ENCODE measurements around the gene AFF2.
"Not testable (repeated sequence)": the region's sequence is repeated elsewhere in the genome, so short reads cannot be mapped to it uniquely, and the experiment has no call there.

The AFF2 gene

DNA sequence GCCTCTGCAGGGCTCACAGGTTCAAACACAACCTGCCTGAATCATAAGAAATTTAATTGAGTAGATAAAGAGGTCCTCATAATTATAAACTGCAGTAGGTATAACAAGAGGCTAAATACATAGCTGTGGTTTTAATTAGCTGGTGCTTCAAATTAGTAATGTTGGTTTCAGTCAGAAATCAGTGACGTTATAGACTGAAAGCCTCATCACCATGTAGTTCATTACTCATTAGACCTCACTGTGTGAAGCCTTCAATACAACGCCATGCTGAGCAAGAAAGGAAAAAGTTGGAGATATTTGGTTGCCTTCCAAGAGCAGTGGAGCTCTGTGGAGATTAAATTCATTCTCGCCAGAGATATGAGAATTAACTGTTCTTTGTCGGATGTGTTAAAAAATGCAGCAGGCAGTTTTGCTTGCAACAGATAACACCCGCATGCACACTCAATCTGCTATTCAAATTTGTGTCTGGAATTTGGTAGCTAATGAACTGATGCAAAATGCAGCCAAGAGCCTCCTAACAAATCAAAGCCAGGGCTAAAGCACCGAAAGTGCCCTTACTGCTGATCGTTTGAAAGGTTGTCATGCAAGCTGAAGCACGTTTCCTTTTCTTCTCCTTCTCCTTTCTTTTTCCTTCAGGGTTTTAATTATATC lies 148.9 kb downstream of the AFF2 start:
- no peak for DNase-seq

GRCh38 chrX:148658115-148658730 lies 157.8 kb downstream of the AFF2 start:
- no peak for DNase-seq

DNA sequence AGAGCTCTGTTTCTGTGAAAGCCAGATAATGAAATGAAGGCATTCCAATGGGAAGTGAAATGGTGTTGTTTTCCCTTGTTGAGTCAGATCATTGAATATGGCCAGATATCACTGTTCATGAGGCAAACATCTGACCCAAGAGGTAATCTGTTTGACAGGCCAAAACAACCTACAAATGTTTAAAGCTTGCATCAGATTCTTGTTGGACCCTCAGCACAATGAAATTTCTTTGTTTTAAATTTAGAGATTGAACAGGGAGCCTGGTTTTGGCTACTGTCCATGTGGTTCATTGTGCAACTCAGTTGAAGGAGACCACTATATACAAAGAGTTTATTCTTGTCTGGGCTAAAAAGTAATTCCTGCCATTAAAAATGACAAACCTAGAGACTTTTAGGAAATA lies 159.1 kb downstream of the AFF2 start:
- DNase-seq = no peak

- DNase-seq = no peak
Measured at GRCh38 chrX:148661035-148661434, 160.6 kb downstream of the AFF2 start.

DNA sequence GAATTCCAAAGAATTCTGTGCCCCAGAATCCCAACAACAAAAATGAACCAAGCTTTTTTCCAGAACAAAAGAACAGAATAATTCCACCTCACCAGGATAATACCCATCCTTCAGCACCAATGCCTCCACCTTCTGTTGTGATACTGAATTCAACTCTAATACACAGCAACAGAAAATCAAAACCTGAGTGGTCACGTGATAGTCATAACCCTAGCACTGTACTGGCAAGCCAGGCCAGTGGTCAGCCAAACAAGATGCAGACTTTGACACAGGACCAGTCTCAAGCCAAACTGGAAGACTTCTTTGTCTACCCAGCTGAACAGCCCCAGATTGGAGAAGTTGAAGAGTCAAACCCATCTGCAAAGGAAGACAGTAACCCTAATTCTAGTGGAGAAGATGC lies 161.6 kb downstream of the AFF2 start:
- DNase-seq = no peak

DNA sequence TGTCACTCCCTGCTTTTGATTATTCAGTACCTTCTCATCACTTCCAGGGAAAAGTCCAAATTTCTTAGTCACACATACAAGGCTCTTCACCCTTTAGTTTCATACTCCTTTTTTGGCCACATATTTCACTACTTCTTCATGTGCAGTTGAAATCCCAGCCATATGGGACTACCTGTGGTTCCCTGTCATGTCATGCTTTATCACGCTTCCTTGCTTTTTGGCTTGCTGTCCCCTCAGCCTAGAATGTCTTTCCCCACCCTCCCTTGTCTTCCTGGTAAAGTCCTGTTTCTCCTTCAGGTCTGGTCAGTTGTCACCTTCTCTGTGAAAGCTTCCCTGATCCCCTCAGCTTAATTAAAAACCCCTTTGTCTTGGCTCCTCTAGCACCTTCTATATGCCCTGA lies 163.8 kb downstream of the AFF2 start:
- no peak for DNase-seq

DNA sequence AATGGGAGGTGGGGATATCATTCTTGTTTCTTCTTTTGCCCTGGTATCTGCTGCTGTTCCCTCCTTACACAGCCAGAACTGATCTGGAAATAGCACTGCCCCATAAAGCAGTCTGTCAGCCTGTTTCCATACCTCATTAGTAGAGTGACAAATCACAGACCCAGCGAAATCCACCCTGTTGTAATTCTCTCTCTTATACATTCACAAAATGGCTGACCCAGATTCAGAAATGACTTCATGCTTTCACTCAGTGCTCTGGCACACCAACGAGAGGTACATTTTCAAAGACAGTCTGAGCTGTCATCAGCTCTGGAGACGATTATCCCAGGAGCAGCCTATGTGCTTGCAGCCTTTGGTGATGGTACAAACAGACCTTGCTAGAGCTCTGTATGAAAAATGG lies 164.6 kb downstream of the AFF2 start:
- DNase-seq = no peak

- DNase-seq = not testable (repeated sequence)
Measured at GRCh38 chrX:148669175-148669574, 168.8 kb downstream of the AFF2 start.

GRCh38 chrX:148670277-148670676 lies 169.9 kb downstream of the AFF2 start:
- DNase-seq = no peak

DNA sequence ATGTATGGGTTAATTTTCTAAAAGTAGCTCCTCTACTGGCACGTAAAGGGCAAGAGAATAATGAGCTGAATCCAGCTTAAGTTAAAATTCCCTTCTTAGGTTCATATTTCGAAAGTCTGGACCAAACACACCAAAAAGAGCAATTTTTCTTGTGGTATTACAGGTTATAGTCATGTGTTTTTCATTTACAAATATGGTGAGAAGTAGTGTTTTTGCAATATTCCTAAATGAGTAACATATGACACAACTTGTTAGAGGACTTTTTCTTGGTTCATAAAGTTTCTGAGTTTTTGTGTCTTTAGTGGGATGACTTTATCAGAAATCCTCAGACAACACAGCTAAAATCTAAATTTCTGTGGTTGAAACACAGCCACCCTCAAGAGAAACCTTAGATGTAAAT lies 172.1 kb downstream of the AFF2 start:
- DNase-seq = no peak

DNA sequence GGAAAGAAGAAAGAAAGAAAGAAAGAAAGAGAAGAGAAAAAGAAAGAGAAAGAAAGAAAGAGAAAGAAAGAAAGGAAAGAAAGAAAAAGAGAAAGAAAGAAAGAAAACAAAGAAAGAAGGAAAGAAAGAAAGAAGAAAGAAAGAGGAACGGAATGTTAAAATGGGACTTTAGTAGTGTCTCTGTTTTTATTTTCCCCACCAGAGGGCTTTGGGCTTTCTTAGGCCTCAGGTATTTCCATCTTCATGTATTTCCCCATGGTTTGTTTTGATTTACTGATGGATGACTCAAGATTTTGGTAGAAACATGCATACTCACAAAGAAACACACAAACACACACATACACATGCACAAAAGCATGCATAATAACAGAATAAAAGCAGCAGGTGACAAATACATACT lies 181.2 kb downstream of the AFF2 start:
- DNase-seq = no peak

- no peak for DNase-seq
Measured at GRCh38 chrX:148682206-148682605, 181.8 kb downstream of the AFF2 start.

GRCh38 chrX:148691456-148691855 lies 191.0 kb downstream of the AFF2 start:
- no peak for DNase-seq

- no peak for DNase-seq
Measured at GRCh38 chrX:148695255-148695654, 194.8 kb downstream of the AFF2 start.

DNA sequence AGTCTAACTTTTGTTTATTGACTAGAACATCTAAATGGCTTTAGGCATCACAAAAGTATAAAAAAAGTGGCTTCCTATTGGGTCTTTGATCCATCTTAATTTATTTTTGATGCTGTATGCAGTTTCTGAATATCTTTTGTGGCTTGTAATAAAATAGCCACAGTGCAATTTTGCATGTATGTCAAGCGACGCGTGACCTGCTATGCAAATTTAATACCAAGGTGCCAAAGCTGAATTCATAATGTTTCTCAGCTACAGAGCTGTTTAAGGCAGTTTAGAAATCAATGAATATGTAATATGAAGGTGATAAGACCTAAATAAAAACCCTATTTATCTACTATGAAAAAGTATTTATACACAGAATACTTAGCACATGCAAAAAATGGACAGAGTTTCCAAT lies 197.8 kb downstream of the AFF2 start:
- DNase-seq = no peak

DNA sequence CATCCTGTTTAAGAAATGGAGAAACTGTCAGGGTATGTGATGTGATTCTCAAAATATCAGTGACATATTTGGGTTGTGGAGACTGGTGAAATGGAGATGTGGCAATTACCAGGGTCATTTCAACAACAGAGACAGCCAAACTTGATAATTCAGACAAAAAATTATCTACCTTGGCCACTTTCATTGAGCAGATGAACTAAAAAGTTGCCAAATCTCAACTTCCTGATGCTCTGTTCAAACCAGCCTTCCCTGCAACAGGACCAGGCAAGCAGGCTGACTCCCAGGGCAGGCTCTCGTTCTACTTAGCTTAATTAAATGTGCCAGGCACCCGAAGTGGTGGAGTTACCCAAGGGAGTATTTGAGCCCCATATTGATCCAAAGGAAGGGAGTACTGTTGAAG lies 199.6 kb downstream of the AFF2 start:
- DNase-seq = no peak

GRCh38 chrX:148713981-148714380 lies 213.6 kb downstream of the AFF2 start:
- DNase-seq = no peak

DNA sequence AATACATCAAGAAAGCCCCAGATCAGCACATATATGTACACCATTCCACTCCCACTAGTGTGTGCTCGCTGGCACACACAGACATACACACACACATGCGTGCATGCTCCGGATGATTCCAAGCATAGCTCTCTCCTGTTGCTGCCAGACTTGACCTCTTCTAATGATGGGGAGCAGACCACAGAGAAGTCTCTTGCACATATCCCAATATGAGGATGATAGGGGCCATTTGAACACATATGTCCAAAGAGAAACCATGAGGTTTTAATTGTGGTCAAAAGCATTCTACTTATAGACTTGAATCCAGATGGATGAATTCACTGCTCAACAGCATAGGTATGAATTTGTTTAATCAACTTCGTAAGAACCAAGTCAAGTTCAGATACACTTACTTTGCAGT lies 214.9 kb downstream of the AFF2 start:
- no peak for DNase-seq

DNA sequence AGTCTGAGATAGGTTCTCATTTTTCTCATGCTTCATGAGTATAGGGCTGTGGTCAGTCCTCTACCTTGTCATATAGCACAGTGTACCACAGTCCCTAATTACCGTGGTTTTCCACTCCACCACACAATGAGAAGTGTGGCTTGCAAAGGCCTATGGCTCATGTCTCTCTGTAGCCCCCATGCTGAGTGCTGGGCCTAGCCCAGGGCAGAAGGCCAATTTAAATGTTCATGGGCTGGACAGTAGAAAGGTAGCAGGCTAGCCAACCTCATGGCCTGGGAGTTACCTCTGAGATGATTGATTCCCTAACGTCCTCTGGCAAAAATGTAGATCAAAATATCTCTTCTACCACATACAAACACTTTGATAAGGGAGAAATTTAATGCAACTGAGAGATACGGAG lies 222.5 kb downstream of the AFF2 start:
- DNase-seq = no peak

DNA sequence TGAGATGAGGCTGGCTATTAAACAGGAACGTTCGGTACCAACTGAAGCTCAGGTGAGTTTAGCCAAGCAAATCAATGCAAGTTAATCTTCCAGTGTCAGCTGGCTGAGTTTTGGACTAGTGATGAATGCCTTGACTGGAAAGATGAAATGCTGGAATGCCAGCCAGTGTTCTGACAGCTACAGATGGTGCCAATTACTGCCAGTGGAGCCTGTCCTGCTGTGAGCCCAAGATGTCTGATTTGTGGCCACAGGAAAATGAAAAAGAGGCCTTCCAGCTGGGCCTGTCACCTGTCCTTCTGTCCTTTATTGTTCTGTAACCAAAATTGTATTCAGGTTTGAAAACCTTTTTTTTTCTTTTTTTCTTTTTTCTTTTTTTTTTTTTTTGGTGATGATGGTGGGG lies 223.1 kb downstream of the AFF2 start:
- DNase-seq = no peak

DNA sequence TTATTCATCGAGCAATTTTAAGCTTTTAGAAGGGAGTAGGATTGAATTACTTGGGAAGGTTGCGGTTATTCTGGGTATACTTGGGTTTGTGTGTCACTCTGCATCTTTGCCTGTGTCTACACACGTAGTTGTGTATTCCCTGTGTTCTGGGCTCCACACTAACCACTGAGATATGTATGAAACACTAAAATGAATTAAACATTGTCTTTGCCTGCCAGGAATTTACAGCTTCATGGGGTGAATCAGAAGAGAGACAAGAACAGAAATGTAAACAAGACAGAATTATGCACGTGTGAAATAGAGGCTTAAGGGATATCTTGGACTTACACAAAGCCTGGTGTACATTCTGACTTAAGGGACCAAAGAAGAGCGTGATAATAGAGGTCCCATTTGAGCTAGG lies 228.5 kb downstream of the AFF2 start:
- DNase-seq = no peak

DNA sequence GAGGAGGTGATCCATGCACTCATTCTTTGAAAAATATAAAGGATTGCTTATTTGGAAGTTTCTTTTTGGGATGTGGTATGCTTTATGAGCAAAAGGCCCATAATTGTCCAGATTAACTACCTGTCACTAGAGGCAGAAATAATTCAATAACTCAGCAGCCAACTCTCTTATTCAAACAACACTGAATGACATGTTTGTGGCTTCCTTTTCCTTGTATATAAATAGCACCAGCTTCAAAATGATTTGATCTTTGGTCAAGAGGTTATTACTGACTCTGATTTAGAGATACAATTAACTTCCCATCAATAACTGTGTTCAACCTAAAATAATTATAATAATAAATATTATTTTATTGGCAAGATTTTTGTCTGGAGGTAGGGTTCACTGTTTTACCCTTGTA lies 232.3 kb downstream of the AFF2 start:
- no peak for DNase-seq

DNA sequence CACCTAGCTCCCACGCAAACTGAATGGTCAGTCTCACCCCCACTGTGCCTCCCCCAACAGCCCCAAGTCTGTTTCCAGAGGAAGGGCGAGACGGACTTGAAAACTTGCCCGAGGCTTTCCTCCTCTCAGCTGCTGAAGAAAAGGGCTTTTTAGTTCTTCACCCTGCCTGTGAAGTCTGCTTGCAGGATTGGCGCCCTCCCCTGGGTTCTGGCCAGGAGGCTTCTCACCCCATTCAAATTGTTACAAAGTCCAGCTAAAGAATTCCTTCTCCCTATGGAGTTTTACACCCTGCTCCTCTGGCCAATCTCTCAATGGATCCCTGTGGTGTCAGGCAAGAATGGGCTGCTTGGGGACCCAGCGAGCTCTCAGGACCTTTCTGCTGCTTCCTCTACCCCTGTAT lies 241.0 kb downstream of the AFF2 start:
- no peak for DNase-seq

DNA sequence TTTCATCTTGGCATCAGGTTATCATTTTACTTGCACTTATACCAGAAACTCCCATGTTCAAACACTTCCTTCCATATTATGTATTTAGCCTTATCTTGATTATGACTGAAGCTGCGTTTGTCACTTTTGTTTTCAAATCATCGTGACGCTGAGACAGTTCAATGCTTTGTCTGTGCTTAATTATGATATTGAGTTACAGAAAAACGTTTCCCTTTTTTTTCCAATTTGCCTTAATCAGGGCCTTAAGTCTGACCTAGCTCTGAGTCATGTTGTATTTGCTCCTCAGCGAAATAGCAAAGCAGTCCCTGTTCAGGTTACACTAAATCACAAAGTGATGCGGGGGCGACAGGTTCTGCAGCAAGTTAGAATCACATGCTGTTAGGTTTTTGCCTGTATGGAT lies 254.7 kb downstream of the AFF2 start:
- DNase-seq = peak in 1 of 2 experiments; percentile 17

DNA sequence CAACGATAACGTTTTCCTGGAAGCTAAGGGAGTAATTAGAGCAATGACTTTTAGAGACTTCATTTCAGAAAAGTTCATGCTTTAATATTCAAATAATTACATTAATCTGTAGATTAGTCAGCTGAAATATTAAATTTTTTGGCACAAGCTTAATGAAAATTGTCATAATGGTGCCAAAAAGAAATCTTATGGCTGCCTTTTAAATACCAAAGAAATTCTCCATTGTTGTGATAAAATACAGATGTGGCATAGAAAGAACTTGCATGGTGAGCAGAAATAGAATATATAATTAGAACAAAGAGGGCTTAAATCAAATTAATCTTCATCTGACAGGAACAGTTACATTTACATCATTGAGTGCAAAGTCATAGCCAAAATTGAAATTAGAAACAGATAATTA lies 263.5 kb downstream of the AFF2 start:
- DNase-seq = no peak
